Brain microvascular endothelial cell (primary cell): ENCODE measurements around the gene APLP2.
"Not testable (repeated sequence)": the region's sequence is repeated elsewhere in the genome, so short reads cannot be mapped to it uniquely, and the experiment has no call there.

Experiments
- DNase-seq: peaks from one replicate; pipeline ENCODE4 v3.0.0-alpha.2; 2020
- H3K27ac ChIP-seq: fragments of 250-450 bp; sonication (Bioruptor Pico); 2 replicates; pipeline ENCODE4 v1.5.1; 2020; ENCODE audit warnings: mild to moderate bottlenecking, moderate library complexity
- H3K27me3 ChIP-seq: fragments of 250-450 bp; sonication (Bioruptor Pico); replicated peaks from 2 replicates; pipeline ENCODE4 v1.5.1; 2020; ENCODE audit warnings: mild to moderate bottlenecking
- H3K36me3 ChIP-seq: fragments of 250-450 bp; sonication (Bioruptor Pico); replicated peaks from 2 replicates; pipeline ENCODE4 v1.5.1; 2020; ENCODE audit warnings: mild to moderate bottlenecking
- H3K4me3 ChIP-seq: 2 replicates; pipeline ENCODE4 v1.5.1; 2011; ENCODE audit warnings: low read depth, mild to moderate bottlenecking, control low read depth, low read length, moderate library complexity
- in situ Hi-C: cut with HindIII; loops from 2 replicates; pipeline ENCODE4 v1.10.0; 2017; ENCODE audit warnings: low sequenced_read_pairs, low pct_ligation_motif_present
- TF ChIP-seq, protein P1 (sequence below): IDR thresholded peaks from 2 replicates; pipeline ENCODE4 v1.5.1; 2011; ENCODE audit warnings: low read depth, mild to moderate bottlenecking, moderate library complexity, low read length, control low read depth, inconsistent platforms; ENCODE audit errors: missing control alignments

APLP2 gene

DNA sequence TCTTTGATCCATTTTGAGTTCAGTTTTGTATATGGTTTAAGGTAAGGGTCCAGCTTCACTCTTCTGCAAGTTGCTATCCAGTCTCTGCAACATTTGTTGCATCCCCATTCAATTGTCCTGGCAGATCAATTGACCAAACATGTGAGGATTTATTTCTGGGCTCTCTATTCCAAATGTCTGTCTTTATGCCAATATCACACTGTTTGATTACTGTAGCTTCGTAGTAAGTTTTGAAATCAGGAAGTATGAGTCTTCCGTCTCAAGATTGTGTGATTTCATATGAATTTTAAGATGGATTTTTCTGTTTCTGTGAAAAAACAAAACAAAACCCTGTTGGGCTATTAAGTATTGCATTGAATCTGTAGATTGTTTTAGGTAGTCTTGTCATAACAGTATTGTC is 17.0 kb downstream of the APLP2 start:
- TF ChIP-seq, protein P1, sequence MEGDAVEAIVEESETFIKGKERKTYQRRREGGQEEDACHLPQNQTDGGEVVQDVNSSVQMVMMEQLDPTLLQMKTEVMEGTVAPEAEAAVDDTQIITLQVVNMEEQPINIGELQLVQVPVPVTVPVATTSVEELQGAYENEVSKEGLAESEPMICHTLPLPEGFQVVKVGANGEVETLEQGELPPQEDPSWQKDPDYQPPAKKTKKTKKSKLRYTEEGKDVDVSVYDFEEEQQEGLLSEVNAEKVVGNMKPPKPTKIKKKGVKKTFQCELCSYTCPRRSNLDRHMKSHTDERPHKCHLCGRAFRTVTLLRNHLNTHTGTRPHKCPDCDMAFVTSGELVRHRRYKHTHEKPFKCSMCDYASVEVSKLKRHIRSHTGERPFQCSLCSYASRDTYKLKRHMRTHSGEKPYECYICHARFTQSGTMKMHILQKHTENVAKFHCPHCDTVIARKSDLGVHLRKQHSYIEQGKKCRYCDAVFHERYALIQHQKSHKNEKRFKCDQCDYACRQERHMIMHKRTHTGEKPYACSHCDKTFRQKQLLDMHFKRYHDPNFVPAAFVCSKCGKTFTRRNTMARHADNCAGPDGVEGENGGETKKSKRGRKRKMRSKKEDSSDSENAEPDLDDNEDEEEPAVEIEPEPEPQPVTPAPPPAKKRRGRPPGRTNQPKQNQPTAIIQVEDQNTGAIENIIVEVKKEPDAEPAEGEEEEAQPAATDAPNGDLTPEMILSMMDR, result no peak
- Histone ChIP-seq H3K4me3 (no peak overlapping the region), H3K36me3 (no peaks in the 10 kb centered on the region), H3K27me3 (no peaks in the 10 kb centered on the region), H3K27ac (no peak overlapping the region)
- DNase-seq, result no peak
- in situ Hi-C loops, result no loop called here

GRCh38 chr11:130087294-130087926 is 17.7 kb downstream of the APLP2 start:
- Histone ChIP-seq H3K27ac (no peak overlapping the region), H3K4me3 (no peak overlapping the region), H3K36me3 (no peaks in the 10 kb centered on the region), H3K27me3 (no peaks in the 10 kb centered on the region)
- in situ Hi-C loops, result no loop called here
- no peak for DNase-seq
- TF ChIP-seq, protein P1, result no peak

DNA sequence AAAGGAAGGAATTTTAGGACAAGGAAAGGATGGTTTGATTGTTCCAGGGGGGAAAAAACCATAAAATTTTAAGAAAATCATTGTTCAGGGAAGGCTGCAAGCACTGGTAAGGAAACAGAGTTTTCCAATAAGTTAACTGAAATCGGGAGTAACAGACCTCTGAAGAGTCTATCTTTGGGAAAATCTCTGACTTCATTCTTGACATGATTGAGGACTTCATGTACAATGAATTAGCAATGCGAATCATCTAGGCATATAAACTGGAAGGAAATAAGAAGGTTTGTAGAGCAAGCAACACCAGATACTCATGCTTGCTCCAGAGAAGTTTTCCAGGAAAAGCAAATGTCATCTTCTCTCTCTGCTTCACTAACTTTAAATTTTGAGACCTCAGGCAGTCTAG is 18.5 kb downstream of the APLP2 start:
- no peak overlapping the region for H3K4me3 ChIP-seq
- no peaks in the 10 kb centered on the region for H3K27me3 ChIP-seq
- no peak for DNase-seq
- H3K27ac ChIP-seq, result no peak overlapping the region
- TF ChIP-seq, protein P1, result no peak
- H3K36me3 ChIP-seq, result no peaks in the 10 kb centered on the region
- in situ Hi-C loops, result no loop called here

- DNase-seq, result no peak
- in situ Hi-C loops, result no loop called here
- Histone ChIP-seq H3K27ac (no peak overlapping the region), H3K4me3 (no peak overlapping the region), H3K36me3 (no peaks in the 10 kb centered on the region), H3K27me3 (no peaks in the 10 kb centered on the region)
- TF ChIP-seq, protein P1, result no peak
Measured at GRCh38 chr11:130088919-130089673, 19.4 kb downstream of the APLP2 start.

DNA sequence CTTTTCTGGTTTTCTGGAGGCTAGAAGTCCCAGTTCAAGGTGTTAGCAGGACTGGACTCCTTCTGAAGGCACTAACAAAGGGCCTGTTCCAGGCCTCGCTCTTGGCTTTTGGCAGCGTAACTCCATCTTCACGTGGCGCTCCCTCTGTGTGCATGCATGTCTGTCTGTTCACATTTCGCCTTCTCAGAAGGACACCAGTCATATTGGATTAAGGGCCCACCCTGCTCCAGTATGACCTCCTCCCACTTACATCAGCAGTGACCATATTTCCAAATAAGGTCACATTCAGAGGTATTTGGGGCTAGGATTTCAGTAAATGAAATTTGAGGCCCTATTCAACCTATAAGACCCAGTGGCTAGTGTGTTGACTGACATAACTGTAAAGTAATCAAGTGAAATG is 20.0 kb downstream of the APLP2 start:
- TF ChIP-seq, protein P1, result no peak
- DNase-seq, result no peak
- Histone ChIP-seq H3K27ac (no peak overlapping the region), H3K27me3 (no peaks in the 10 kb centered on the region), H3K36me3 (no peaks in the 10 kb centered on the region), H3K4me3 (no peak overlapping the region)
- in situ Hi-C loops, result no loop called here

DNA sequence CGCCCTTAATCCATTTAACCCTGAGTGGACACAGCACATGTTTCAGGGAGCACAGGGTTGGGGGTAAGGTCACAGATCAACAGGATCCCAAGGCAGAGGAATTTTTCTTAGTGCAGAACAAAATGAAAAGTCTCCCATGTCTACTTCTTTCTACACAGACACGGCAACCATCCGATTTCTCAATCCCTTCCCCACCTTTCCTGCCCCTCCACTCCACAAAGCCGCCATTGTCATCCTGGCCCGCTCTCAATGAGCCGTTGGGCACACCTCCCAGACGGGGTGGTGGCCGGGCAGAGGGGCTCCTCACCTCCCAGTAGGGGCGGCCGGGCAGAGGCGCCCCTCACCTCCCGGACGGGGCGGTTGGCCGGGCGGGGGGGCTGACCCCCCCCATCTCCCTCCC is 20.8 kb downstream of the APLP2 start:
- H3K27me3 ChIP-seq, H3K36me3 ChIP-seq, H3K27ac ChIP-seq, in situ Hi-C loops, H3K4me3 ChIP-seq, DNase-seq: not testable (repeated sequence)

GRCh38 chr11:130091169-130091568 is 21.5 kb downstream of the APLP2 start:
- DNase-seq, H3K4me3 ChIP-seq, in situ Hi-C loops, H3K27me3 ChIP-seq, H3K27ac ChIP-seq, H3K36me3 ChIP-seq: not testable (repeated sequence)
